ENCODE results near the gene PEA15.

GRCh38 chr1:160264795-160265307 lies 59.7 kb downstream of the PEA15 start:
- TF ChIP-seq, protein P1, sequence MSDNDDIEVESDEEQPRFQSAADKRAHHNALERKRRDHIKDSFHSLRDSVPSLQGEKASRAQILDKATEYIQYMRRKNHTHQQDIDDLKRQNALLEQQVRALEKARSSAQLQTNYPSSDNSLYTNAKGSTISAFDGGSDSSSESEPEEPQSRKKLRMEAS (IDR thresholded peaks at IDR 0.05; ENCODE audit: low read depth, low read length), result no peak
- TF ChIP-seq POLR2A (IDR thresholded peaks at IDR 0.05; ENCODE audit: extremely low read depth, insufficient read length) (no peak), CTCF (IDR thresholded peaks at IDR 0.05; ENCODE audit: low read depth, low read length) (no peak)
